Stimulated activated CD8-positive, alpha-beta memory T cell treated with anti-CD3 and anti-CD28 coated beads, Interleukin-12 subunit alpha, Interleukin-12 subunit beta, amount 100 ng/mL, for 24 hours (primary cell): ENCODE measurements around the gene RNF130.

Experiments used
- DNase-seq: peaks from one replicate; pipeline ENCODE4 v3.0.0-alpha.2; 2020; ENCODE audit errors: extremely low read depth

The RNF130 gene

GRCh38 chr5:180056153-180056552, 15.4 kb downstream of the RNF130 start:
- no peak for DNase-seq

DNA sequence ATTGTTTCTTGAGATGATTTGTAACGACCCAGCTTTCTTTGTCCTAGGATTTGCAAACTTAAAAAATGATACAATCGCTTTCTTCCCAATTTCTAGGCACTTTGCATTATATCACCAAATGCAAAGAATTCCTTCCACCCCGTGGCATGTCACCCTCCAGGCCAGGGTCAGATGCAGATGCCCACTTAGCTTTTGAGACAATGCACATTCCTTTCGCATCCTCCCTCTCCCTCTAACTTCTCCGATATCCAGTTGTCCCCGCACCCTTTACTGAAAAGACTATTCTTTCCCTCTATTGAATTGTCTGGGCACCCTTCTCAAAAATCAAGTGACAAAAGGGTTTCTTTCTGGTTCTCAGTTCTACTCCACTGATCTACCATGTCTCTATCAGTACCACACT, 17.3 kb downstream of the RNF130 start:
- DNase-seq = no peak

GRCh38 chr5:180053061-180053602, 18.4 kb downstream of the RNF130 start:
- DNase-seq = no peak

DNA sequence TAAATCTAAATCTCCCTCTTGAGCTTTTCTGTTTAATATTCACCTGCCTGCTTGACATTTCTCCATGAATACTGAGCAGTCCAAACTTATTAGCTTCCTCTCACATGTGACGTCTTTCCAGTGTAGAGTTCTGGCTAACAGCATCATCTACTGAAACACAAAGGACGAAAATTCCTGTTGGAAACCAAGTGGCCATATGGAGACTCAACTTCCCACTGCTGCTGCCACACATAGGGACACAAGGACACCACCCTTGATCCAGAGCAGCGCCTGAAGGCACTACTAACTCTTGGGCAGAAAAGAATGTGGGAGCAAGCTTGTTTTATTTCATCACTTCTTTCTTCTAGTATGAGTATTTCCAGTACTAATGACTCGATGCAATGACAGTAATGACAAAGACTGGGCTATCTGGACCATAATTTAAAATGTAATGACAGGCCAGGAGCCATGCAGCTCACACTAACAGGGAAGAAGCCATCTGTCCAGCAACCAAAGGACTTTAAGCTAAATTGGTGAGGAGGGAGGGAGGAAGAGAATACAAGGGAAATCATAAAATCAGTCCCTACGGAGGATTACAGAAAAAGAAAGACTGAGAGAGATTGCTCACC, 19.2 kb downstream of the RNF130 start:
- DNase-seq = no peak

DNA sequence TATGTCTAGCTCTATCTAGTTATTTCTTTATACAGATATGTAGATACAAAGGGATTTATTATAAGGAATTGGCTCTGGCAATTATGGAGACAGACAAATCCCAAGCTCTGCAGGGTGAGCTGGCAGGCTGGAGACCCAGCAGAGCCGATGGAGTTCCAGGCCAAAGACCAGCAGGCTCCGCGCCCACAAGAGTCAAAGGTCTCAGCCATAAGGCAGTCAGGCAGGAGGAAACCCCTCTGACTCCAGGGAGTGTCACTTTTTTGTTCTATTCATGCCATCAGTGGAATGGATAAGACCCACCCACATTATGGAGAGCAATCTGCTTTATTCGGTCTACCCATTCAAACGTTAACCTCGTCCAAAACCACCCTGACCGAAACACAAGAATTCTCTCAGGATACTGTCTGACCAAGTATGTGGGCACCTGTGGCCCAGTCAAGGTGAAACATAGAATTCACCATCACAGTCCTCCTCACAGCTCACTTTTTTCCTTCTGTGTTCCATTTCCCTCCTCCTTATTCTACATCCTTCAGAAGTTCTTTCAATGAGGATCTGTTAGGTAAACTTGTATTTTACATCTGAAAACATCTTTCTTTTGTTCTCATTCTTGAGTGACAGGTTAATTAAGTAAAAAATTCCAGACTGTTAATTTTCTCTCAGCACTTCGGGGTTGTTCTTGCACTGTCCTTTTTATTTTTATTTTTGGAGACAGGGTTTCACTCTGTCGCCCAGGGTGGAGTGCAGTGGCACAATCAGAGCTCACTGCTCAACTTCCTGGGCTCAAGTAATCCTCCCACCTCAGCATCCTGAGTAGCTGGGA, 21.2 kb downstream of the RNF130 start:
- no peak for DNase-seq

- no peak for DNase-seq
These were observed 22.4 kb downstream of the RNF130 start for GRCh38 chr5:180049185-180049548.

- no peak for DNase-seq
These were observed 23.9 kb downstream of the RNF130 start for GRCh38 chr5:180047667-180048066.

DNA sequence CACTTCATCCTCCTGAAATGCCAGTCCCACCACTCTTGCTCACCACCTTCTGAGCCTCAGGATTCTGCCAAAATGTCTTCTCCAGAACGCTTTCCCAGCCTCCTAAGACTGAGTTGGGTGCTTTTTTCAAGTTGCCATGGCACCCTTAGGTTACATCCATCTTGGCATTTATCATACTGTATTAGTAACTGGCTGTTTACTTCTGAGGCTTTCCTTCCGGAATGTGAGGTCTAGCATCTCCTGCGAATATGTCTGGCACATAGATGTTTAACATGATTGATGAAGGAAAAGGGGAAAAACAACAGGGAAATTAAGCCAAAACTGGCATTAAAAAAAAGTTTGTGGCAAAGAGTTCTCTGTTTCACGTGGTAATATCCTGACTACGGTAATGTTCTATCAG, 24.9 kb downstream of the RNF130 start:
- DNase-seq = no peak

GRCh38 chr5:180045889-180046499, 25.6 kb downstream of the RNF130 start:
- no peak for DNase-seq

DNA sequence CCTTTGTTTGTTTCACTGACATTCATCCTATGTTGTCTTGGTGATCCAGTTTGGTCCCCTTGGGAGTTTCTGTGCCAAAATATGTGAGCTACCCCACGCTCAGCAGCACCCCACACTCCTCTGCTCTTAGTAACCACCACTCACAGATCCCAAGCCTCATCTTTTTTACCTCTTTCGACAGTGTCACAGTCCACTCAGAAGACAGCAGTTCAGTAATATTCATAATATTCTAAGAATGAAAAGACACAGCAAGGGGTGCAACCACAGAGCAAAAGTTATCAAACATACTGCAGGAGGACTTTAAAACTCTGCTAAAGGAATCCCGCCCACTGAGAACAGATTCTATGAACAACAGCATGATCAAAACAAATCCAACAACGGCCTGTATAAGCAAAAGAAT, 28.2 kb downstream of the RNF130 start:
- DNase-seq = no peak

DNA sequence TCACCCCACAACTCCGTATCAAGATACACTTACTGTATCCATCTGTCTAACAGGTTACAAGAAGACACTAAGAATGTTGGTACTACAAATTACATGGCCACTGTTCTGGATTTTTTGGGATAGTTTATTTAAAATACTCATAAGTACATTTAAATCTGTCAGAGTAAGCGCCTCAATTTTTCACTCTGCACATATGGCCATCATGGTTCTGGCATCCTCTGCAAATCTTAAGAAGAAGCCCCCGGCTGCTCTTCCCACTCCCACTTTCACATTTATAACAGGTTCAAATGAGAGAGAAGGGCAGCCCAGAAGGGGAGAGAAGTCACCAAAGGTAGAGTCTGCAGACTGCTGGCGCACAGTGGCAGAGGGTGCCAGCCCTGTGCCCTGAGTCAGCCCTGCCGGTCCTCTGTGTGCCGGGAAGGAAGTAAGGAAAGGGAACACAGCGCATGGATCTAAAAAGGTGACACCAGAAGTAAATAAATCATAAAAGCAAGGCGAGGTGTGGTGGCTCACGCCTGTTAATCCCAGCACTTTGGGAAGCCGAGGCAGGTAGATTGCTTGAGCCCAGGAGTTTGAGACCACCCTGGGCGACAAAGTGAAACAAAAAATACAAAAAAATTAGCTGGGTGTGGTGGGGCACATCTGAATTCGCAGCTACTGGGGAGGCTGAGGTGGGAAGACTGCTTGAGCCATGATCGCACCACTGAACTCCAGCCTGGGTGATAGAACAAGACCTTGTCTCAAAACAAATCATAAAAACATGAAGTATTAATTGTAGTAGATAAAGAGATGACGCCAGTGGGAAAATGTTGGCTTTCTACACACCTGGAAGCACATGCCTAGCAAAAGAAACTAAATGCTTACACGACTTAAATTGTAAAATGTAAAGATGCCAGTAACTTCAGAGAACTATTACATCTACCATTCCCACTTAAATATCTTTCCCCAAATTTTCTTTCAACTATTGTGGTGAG, 30.0 kb downstream of the RNF130 start:
- DNase-seq = no peak

DNA sequence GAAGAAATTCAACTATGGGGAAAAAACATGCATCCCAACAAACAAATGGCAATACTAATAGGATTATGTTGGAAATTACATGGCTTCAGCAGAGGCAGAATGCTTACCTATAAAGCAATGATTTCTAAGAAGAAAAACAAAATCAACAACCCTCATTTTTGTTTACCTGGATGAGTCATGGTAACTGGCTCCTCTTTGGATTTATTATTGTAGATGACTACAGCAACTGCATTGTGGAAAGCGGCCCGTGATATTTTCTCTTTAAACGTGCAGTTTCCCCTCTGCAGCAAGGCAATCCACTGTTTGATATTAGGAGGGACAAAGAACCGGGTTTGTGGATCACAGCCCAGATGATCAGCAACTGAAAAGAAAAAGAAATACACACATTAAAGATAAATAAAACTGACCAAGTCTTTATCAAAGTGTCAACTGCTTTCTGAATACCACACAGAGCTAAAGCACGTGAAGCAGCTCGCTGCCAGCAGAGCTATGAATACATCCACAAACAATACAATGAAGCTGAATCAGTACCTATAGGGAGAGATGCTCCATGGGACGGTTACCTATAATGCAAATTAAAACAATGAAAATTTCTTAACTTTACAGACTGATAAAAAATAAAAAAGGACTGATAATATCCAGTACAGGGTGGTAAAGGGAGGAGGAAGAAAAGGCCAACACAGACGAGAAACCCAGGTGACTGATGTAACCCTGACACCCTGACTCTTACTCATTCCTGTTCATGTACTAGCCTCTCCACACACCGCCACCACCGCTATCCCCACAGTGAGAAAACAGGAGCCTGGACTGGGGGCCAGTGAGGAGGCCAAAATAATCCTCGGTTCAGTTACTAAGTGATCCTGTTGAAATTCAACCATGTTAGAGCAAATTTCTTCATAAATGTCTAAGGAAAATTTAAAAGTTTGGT, 31.0 kb downstream of the RNF130 start:
- DNase-seq = no peak

- no peak for DNase-seq
These were observed 36.2 kb downstream of the RNF130 start for GRCh38 chr5:180035206-180035931.

- DNase-seq = no peak
These were observed 37.0 kb downstream of the RNF130 start for GRCh38 chr5:180034564-180034963.

GRCh38 chr5:180027459-180028089, 44.0 kb downstream of the RNF130 start:
- no peak for DNase-seq

DNA sequence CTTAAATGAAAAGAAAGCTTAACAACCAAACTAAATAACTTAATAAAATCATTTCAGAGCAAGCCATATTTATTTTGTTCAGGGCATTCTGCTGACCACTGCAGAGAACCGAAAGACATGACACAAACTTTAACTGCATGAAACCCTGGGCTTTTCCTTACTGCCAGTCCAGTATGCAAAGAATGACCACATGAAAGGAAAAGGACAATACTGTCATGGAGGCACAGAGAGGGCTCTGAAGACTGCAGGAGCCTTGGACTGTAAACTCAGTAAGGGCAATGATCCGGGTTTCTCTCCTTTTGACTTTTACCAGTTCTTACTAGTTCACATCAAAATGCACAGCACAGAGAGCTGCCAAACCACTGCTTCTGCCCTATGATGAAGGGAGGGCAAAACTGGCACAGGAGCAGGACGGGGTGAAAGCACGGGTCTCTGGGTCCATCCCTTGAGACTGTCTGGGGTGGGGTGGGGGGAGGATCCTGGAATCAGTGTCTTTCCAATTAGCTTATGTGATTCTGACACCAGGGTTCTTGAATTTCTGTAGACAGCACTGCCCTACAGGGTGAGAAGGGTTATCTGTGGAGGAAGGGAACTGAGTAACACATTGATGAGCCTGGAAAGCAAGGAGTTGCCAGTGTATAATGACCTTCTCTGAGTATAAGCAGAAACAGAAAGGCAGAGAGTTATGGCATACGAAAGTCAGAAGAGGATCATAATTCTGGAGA, 44.7 kb downstream of the RNF130 start:
- no peak for DNase-seq

GRCh38 chr5:180026320-180026719, 45.2 kb downstream of the RNF130 start:
- DNase-seq = no peak

GRCh38 chr5:180021900-180022299, 49.7 kb downstream of the RNF130 start:
- DNase-seq = no peak

DNA sequence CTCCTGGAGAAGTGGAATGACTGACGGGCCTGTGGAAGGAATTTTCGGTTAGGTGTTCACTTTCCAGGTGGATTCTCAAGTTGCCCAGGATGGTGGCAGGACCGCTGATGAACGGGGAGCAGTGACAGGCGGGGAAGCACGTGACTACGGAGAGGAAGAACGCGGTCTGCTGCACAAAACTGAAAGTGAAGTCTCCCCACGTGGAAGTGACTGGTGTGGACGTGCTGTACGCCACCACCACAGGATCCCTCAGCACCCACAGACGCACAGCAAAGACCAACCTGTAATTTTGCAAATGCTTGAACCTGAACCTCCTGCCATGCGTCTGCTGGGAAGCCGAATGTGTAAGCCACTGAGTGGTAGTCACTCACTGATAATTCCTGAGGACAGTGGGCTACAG, 51.4 kb downstream of the RNF130 start:
- no peak for DNase-seq
